Endothelial cell of umbilical vein (primary cell): ENCODE measurements around the gene ZNF732. TPM values are rescaled to one million over a fixed set of nuclear protein-coding genes. Genes with fewer than 3 reads are reported as not detected.
A peak's percentile ranks its signal among the peaks of the same experiment; 100 is the strongest.

Experiments used
- BruUV-seq: library from RNA; stranded (reverse); fragments of 400-500 nt; replicated peaks from 2 replicates; lab custom pipeline; 2021; lab: Mats Ljungman, UMichigan
- CTCF ChIA-PET: fragments of 300-600, 350-600 bp; sonication (Branson Sonifier 250); formaldehyde crosslinking; loops from one replicate; lab custom pipeline; 2021; ENCODE audit warnings: antibody characterized with exemption, inconsistent platforms; lab: Charles Lee
- POLR2A ChIA-PET: fragments of 300-600, 350-600 bp; sonication (Branson Sonifier 250); formaldehyde crosslinking; loops from one replicate; lab custom pipeline; 2021; ENCODE audit warnings: antibody characterized with exemption, inconsistent platforms; lab: Charles Lee
- DNase-seq: peaks from one replicate; pipeline ENCODE4 v3.0.0-alpha.2; 2011; ENCODE audit warnings: low read depth, low spot score
- FAIRE-seq: peaks from 2 replicates; lab custom pipeline; 2011; peaks lifted over from hg19 to GRCh38; lab: Jason Lieb, UNC
- H2AFZ ChIP-seq: 2 replicates; pipeline ENCODE4 v1.6.0; 2012; ENCODE audit warnings: low read depth, low read length, control low read depth, inconsistent platforms
- H3K27ac ChIP-seq: 2 replicates; pipeline ENCODE4 v1.5.1; 2011; ENCODE audit warnings: low read depth, mild to moderate bottlenecking, control low read depth, low read length, moderate library complexity; ENCODE audit not compliant: insufficient read depth
- H3K27me3 ChIP-seq, 2 experiments: 2 replicates each; pipeline versions ENCODE4 v1.6.0 to v1.6.1; 2011; ENCODE audit warnings: low read length in 2 of 2, mixed read lengths in 1 of 2; ENCODE audit not compliant: control insufficient read depth in 2 of 2, insufficient read depth in 2 of 2
- H3K36me3 ChIP-seq, 2 experiments: 2 replicates in 1 of 2; 3 replicates in 1 of 2; pipeline ENCODE4 v1.5.1; 2011; ENCODE audit warnings: low read length in 2 of 2, mild to moderate bottlenecking in 1 of 2, moderate library complexity in 1 of 2; ENCODE audit not compliant: control insufficient read depth in 2 of 2, insufficient read depth in 2 of 2; ENCODE audit errors: extremely low read depth in 1 of 2
- H3K4me1 ChIP-seq: 3 replicates; pipeline ENCODE4 v1.5.1; 2011; ENCODE audit warnings: mild to moderate bottlenecking, low read length; ENCODE audit not compliant: control insufficient read depth, insufficient read depth; ENCODE audit errors: extremely low read depth
- H3K4me2 ChIP-seq: 2 replicates; pipeline ENCODE4 v1.6.1; 2011; ENCODE audit warnings: low read length, control low read depth, mixed read lengths; ENCODE audit not compliant: insufficient read depth
- H3K4me3 ChIP-seq, 3 experiments: fragments of 200-600 bp in 1 of 3; sonication (generic), shearing (Covaris generic) in 1 of 3; replicated peaks in 1 of 3; 2 replicates each; pipeline ENCODE4 v1.5.1; 2011 to 2016; ENCODE audit warnings: control low read depth in 3 of 3, low read length in 3 of 3, mild to moderate bottlenecking in 2 of 3, inconsistent platforms in 1 of 3, low read depth in 1 of 3, moderate library complexity in 1 of 3; ENCODE audit not compliant: insufficient read depth in 1 of 3
- H3K79me2 ChIP-seq: 2 replicates; pipeline ENCODE4 v1.6.0; 2012; ENCODE audit warnings: low read length, inconsistent platforms; ENCODE audit not compliant: control insufficient read depth, insufficient read depth
- H3K9ac ChIP-seq: replicated peaks from 2 replicates; pipeline ENCODE3; 2011; ENCODE audit warnings: low read length, control low read depth; ENCODE audit not compliant: insufficient read depth; ENCODE audit errors: extremely low read depth
- H3K9me1 ChIP-seq: replicated peaks from 3 replicates; pipeline ENCODE4 v1.6.0; 2011; ENCODE audit warnings: mild to moderate bottlenecking, low read length; ENCODE audit not compliant: control insufficient read depth, insufficient read depth; ENCODE audit errors: extremely low read depth
- H3K9me3 ChIP-seq: replicated peaks from 2 replicates; pipeline ENCODE4 v1.5.1; 2012; ENCODE audit warnings: low read length, inconsistent platforms; ENCODE audit not compliant: control insufficient read depth, insufficient read depth
- H4K20me1 ChIP-seq: replicated peaks from 2 replicates; pipeline ENCODE3; 2011; ENCODE audit warnings: mild to moderate bottlenecking, low read length; ENCODE audit not compliant: control insufficient read depth, insufficient read depth; ENCODE audit errors: extremely low read depth
- CTCF ChIP-seq, 2 donors: IDR thresholded peaks; 1 replicate in 1 of 2; 2 replicates in 1 of 2; pipeline ENCODE4 v1.5.1; 2011; ENCODE audit warnings: low read length in 2 of 2, mild to moderate bottlenecking in 2 of 2, moderate library complexity in 2 of 2, control low read depth in 1 of 2, inconsistent platforms in 1 of 2, low read depth in 1 of 2; ENCODE audit not compliant: insufficient read depth in 1 of 2; ENCODE audit errors: extremely low read depth in 1 of 2
- EZH2 ChIP-seq: IDR thresholded peaks from 2 replicates; pipeline ENCODE4 v1.6.1; 2012; ENCODE audit warnings: borderline replicate concordance, low read depth, mild to moderate bottlenecking, moderate library complexity, low read length, inconsistent platforms; ENCODE audit not compliant: severe bottlenecking
- FOS ChIP-seq: IDR thresholded peaks from 2 replicates; pipeline ENCODE4 v1.6.1; 2011; ENCODE audit warnings: mild to moderate bottlenecking, low read length, moderate library complexity, borderline replicate concordance; ENCODE audit not compliant: insufficient read depth
- GATA2 ChIP-seq: IDR thresholded peaks from 2 replicates; pipeline ENCODE4 v1.7.0; 2011; ENCODE audit warnings: low read depth, mild to moderate bottlenecking, moderate library complexity, mixed read lengths, low read length; ENCODE audit not compliant: insufficient read length, insufficient read depth
- JUN ChIP-seq: IDR thresholded peaks from 2 replicates; pipeline ENCODE4 v1.6.1; 2011; ENCODE audit warnings: borderline replicate concordance, low read depth; ENCODE audit not compliant: insufficient read length, insufficient read depth
- MAX ChIP-seq: IDR thresholded peaks from 2 replicates; pipeline ENCODE4 v1.6.1; 2011; ENCODE audit not compliant: insufficient read depth, insufficient read length
- MYC ChIP-seq: IDR thresholded peaks from one replicate; pipeline ENCODE4 v1.6.1; 2011; ENCODE audit warnings: mild to moderate bottlenecking, low read depth, low read length
- POLR2A ChIP-seq: IDR thresholded peaks from 2 replicates; pipeline ENCODE4 v1.6.1; 2012; ENCODE audit warnings: low read depth, mild to moderate bottlenecking, control low read depth, low read length
- POLR2AphosphoS5 ChIP-seq: IDR thresholded peaks from 2 replicates; pipeline ENCODE4 v1.6.1; 2012; ENCODE audit warnings: low read depth, mild to moderate bottlenecking, control low read depth, low read length, moderate library complexity; ENCODE audit not compliant: insufficient read depth
- dilution Hi-C: fragments of 300-500 bp; cut with MboI; formaldehyde crosslinking; loops from one replicate; pipeline ENCODE4 v1.15.0; 2019; ENCODE audit warnings: low sequenced_read_pairs; ENCODE audit not compliant: extremely low pct_ligation_motif_present
- intact Hi-C: fragments of 100-400 bp; cut with micrococcal nuclease; formaldehyde crosslinking; loops from one replicate; pipeline ENCODE4 v1.10.0; 2022
- polyA plus RNA-seq, 4 experiments: library from polyadenylated mRNA; depleted of rRNA in 3 of 4; stranded (reverse) in 3 of 4; unstranded in 1 of 4; fragments of >200 nt; gene quantifications; 2 replicates each; pipeline versions ENCODE4 v1.2.1 to v1.2.3, GENCODE V29; 2011 to 2012; ENCODE audit warnings: missing spikeins in 1 of 4
- total RNA-seq: library from RNA; stranded (reverse); gene quantifications from 2 replicates; pipeline ENCODE4 v1.2.3, GENCODE V29; 2021

Gene ZNF732
- total and polyA plus RNA-seq, 2 donors (not counting 3 experiments of a cell fraction or from before 2014, with no cell fraction given) = 0.04 to 3.1 TPM

GRCh38 chr4:338759-339097 is 33.5 kb upstream of the ZNF732 start:
- no TSS peak for BruUV-seq
- H2AFZ ChIP-seq = no peak overlapping the region
- no peaks in the 10 kb centered on the region for H3K9me1 ChIP-seq
- DNase-seq (no peak), FAIRE-seq (no peak)
- peaks cover 3% of the 10 kb centered on the region for H3K4me1 ChIP-seq
- H3K4me3 ChIP-seq = peak overlapping the region; percentile 0 to 78 (median 39)
- TF ChIP-seq MYC (no peak), JUN (no peak), POLR2AphosphoS5 (no peak), POLR2A (no peak), FOS (no peak), MAX (no peak), GATA2 (no peak), CTCF (IDR thresholded peaks at IDR 0.05; ENCODE audit: extremely low read depth in 1 of 2, insufficient read depth in 1 of 2, low read depth in 1 of 2, low read length in 2 of 2) (no peak), EZH2 (no peak)
- peaks cover 20% of the 10 kb centered on the region for H3K79me2 ChIP-seq
- H3K9ac ChIP-seq = no peak overlapping the region
- no peaks in the 10 kb centered on the region for H3K9me3 ChIP-seq
- no peaks in the 10 kb centered on the region for H3K27me3 ChIP-seq
- dilution Hi-C loops = no loop called here
- H3K27ac ChIP-seq = no peak overlapping the region
- peak overlapping the region; percentile 4 for H3K4me2 ChIP-seq
- H3K36me3 ChIP-seq = no peaks in the 10 kb centered on the region
- H4K20me1 ChIP-seq = no peaks in the 10 kb centered on the region
- intact Hi-C loops = loop anchor here (10.0 kb wide), 3 partner anchors 94 to 336 kb away; partner anchors contain the start of genes ATP5ME and MYL5
- CTCF ChIA-PET = no interaction called here
- POLR2A ChIA-PET = no interaction called here
